HL-60/S4 (cell line): ENCODE measurements around the gene USP48.

Experiments
- in situ Hi-C: fragments of 300-500 bp; cut with MboI; formaldehyde crosslinking; loops from 2 replicates; pipeline ENCODE4 v1.14.3; 2022; ENCODE audit warnings: low sequenced_read_pairs

Gene USP48

GRCh38 chr1:21749859-21750468, 33.0 kb downstream of the USP48 start:
- in situ Hi-C loops = no loop called here

- in situ Hi-C loops = no loop called here
These were observed 33.8 kb downstream of the USP48 start for GRCh38 chr1:21749109-21749508.

- in situ Hi-C loops = no loop called here
These were observed 39.5 kb downstream of the USP48 start for GRCh38 chr1:21743476-21743875.

DNA sequence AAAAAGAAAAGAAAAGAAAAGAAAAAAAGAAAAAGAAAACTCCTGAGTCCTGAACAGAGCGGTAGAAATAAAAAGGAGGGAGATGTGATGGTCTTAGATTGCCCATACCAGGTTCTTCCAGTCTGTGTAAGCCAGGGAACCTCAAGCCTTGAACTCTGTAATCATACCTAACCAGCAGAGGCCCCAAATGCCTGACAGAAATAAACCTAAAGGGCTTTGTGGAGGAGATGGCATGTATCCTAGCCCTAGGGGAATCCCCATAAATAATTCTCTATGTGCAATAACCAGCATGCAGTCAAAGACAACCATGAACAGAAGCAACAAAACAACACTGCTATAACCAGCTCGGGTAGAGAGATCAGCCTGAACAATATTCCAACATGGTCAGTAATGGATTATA, 40.4 kb downstream of the USP48 start:
- in situ Hi-C loops = no loop called here

- in situ Hi-C loops = no loop called here
These were observed 41.7 kb downstream of the USP48 start for GRCh38 chr1:21741206-21741605.

DNA sequence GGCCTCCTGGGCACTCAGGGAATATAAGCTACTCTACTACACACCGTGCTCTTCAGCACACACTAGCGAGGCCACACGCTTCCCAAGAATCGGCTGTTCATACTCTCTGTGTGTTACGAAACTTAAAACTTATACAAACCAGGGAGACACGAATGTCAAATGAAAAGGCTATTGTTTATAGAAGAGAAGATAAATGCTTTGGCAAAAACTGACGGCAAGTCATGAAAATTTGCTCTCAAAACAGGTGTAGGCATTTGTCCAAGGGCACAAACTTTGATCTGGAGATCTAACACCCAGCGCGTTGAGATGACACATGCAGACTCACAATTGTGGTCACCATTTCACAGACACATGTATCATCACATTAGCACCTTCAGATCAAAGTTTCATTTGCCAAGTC, 46.1 kb downstream of the USP48 start:
- in situ Hi-C loops = no loop called here

DNA sequence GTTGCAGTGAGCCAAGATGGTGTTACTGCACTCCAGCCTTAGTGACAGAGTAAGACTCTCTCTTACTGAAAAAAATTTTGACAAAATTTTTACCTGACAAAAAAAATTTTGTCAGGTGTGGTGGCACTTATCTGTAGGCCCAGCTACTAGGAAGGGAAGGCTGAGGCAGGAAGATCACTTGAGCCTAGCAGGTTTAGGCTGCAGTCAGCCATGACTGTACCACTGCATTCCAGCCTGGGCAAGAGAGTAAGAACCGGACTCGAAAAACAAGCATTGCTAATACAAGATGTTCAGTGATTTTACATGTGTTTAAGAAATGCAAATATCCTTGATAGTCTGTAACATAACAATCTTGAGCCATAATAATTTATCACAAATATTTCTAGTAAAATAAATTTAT, 46.9 kb downstream of the USP48 start:
- in situ Hi-C loops = no loop called here

DNA sequence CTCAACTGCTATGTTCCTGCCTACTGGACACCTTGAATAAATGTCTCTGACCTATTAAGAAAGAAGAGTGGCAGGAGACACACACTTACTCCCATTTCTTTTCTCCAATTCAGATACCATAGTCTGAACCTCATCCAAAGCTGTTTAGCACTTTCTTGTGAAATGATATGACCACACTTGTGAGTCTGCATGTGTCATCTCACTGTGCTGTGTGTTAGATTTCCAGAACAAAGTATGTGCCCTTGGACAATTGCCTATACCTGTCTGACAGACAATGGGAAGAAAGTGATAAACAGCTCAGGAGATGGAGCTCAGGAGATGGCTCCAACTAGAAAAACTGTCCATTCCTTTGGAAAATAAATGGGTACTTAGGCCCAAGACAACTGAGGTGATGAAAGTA, 48.4 kb downstream of the USP48 start:
- in situ Hi-C loops = no loop called here

- in situ Hi-C loops = no loop called here
These were observed 50.3 kb downstream of the USP48 start for GRCh38 chr1:21732664-21733063.

GRCh38 chr1:21725748-21726392, 57.1 kb downstream of the USP48 start:
- in situ Hi-C loops = no loop called here

- in situ Hi-C loops = no loop called here
These were observed 58.4 kb downstream of the USP48 start for GRCh38 chr1:21724570-21724969.

GRCh38 chr1:21724098-21724497, 58.9 kb downstream of the USP48 start:
- in situ Hi-C loops = no loop called here

GRCh38 chr1:21721295-21721985, 61.5 kb downstream of the USP48 start:
- in situ Hi-C loops = no loop called here

DNA sequence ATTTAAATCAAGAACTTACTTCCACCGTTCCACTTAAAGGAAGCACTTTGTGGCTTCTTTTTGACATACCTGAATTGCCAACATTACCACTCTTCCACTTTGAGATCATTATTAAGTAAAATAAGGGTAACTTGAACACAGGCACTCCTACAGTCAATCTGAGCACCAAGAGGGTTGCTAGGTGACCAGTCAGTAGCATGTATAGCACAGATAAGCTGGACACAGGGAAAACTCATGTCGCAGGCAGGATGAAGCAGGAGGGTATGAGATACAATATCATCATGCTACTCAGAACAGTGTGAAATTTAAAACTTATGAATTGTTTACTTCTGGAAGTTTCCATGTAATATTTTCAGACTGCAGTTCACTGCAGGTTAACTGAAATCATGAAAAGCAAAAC, 66.8 kb downstream of the USP48 start:
- in situ Hi-C loops = no loop called here

- in situ Hi-C loops = no loop called here
These were observed 75.1 kb downstream of the USP48 start for GRCh38 chr1:21707891-21708290.

- in situ Hi-C loops = no loop called here
These were observed 75.7 kb downstream of the USP48 start for GRCh38 chr1:21707086-21707840.

DNA sequence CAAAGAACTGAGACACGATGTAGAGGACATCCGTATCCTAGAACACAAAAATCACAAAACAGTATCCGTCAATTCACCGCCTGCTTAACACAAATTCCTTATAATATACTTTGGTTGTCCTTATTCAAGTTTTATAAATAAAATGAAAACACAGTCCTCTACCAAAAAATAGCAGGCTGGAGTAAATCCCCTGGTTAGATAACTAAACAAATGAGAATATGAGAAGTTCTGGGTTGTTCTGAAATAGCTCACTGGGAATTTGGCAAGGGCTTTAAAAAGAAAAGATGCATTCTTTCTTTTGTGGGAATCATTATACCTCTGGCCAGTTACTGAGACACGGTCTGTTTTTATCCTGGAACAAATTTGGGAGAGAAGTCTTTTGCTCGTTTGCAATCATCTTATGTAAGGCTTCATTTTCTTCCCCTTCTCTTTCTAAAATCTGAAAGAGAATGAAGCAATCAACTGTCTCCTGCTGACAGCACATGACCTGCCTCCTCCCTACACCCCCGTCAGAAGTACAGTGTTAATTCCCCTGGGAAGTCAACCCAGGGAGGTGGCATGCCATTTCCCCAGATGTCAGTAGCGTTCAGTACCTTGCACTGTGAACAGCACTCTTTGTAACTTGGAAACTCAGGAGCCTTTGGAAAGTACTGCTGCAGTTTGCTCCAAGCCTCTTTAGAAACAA, 76.7 kb downstream of the USP48 start:
- in situ Hi-C loops = no loop called here

DNA sequence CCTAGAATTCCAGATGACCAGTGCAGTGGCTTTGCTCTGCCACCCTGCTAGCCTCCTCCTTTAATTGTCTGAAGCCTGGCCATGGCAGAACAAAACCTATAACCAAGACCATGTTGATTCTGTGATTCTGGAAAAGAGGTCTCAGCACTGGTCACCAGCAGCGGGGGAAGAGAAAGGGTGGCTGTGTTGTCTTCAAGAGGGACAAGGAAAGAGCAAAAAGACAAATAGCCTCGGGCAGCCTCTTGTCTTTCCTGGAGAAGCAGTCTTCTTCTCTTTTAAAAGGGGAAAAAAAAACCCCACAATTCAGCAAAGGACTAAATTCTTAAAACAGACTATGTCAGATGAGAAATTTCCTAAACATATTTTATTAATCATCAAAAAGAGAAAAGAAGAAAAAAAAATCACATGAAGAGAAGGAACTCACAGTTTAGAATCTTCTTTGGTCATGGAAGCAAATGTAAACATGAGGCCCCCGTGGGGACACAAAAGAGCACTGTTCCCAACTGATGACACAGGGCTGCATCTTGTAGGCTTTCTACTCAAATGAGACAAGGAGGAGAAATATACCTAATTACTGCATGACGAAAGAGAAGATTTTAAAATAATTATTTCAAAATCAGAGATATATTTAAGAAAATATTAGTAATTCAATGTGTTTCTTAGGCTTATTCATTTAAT, 77.5 kb downstream of the USP48 start:
- in situ Hi-C loops = no loop called here

DNA sequence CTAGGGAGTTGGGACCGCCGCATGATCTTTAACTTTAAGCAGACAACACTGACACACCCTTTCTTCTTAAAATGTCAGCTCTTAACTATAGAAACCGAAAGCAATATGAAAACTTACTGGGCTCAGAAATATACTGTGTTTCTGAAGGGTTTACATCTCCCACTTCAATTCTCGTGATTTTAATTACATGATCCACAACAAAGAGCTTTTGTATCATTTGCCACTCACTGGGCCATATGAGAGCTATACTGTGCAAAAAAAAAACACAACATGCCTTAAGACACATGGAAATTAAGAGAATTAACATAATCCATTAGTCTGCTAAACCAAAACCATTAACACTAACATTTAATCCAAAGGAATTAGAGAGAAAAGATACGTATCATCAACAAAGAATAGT, 78.8 kb downstream of the USP48 start:
- in situ Hi-C loops = no loop called here

DNA sequence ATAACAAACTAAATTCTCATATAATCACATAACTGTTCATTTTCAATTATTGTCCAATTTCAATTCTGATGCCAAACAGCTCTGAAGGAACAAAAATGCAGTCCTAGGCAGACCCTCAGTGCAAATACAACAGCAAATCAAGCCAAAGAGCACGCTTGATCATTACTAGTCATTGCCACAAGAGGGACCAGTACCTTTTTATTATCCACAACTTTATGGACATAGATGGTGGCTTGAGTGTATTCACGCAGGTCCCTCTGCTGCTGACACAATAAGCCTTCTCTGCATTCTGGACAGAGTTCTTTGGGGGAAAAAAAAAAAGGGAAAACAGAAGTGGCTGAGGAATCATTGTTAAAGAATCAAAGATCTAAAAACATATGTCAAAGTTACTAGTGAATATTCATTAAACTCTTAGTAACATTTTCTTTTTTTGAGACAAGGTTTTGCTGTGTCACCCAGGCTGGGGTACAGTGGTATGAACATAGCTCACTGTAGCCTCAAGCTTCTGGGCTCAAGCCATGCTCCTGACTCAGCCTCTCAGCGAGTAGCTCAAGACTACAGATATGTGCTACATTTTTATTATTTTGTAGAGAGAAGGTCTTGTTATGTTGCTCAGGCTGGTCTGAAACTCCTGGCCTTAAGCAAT, 79.5 kb downstream of the USP48 start:
- in situ Hi-C loops = no loop called here
